ENCODE data around the gene PDIA2.
"Not testable (repeated sequence)": the region's sequence is repeated elsewhere in the genome, so short reads cannot be mapped to it uniquely, and the experiment has no call there.

Gene PDIA2

GRCh38 chr16:263944-264343 lies 19.0 kb upstream of the PDIA2 start:
- no peak for DNase-seq (ENCODE audit: low spot score)

GRCh38 chr16:264440-264951 lies 18.5 kb upstream of the PDIA2 start:
- no peak for DNase-seq (ENCODE audit: low spot score)

- no peak for DNase-seq (ENCODE audit: low spot score)
Observed at GRCh38 chr16:265002-265529, 17.9 kb upstream of the PDIA2 start.

- no peak for DNase-seq (ENCODE audit: low spot score)
Observed at GRCh38 chr16:265711-266110, 17.3 kb upstream of the PDIA2 start.

- DNase-seq (ENCODE audit: low spot score) = no peak
Observed at GRCh38 chr16:266258-267164, 16.5 kb upstream of the PDIA2 start.

- not testable (repeated sequence) for DNase-seq (ENCODE audit: low spot score)
Observed at GRCh38 chr16:267562-267961, 15.4 kb upstream of the PDIA2 start.

GRCh38 chr16:268141-269053 lies 14.6 kb upstream of the PDIA2 start:
- DNase-seq (ENCODE audit: low spot score) = no peak

- no peak for DNase-seq (ENCODE audit: low spot score)
Observed at GRCh38 chr16:269061-269796, 13.7 kb upstream of the PDIA2 start.

- DNase-seq (ENCODE audit: low spot score) = no peak
Observed at GRCh38 chr16:270381-271255, 12.3 kb upstream of the PDIA2 start.

- no peak for DNase-seq (ENCODE audit: low spot score)
Observed at GRCh38 chr16:272633-273546, 10.1 kb upstream of the PDIA2 start.

GRCh38 chr16:273547-274421 lies 9.2 kb upstream of the PDIA2 start:
- DNase-seq (ENCODE audit: low spot score) = no peak

GRCh38 chr16:275041-275641 lies 7.8 kb upstream of the PDIA2 start:
- no peak for DNase-seq (ENCODE audit: low spot score)

- DNase-seq (ENCODE audit: low spot score) = no peak
Observed at GRCh38 chr16:275786-276232, 7.2 kb upstream of the PDIA2 start, which contains the start of gene RGS11. Gene RGS11, minus strand, starts transcription at chr16:275944. Its CDS starts 33 bp downstream, at chr16:275911.

GRCh38 chr16:276426-277077 lies 6.4 kb upstream of the PDIA2 start:
- no peak for DNase-seq (ENCODE audit: low spot score)

- no peak for DNase-seq (ENCODE audit: low spot score)
Observed at GRCh38 chr16:278863-279366, 4.0 kb upstream of the PDIA2 start.

GRCh38 chr16:279531-279930 lies 3.4 kb upstream of the PDIA2 start:
- no peak for DNase-seq (ENCODE audit: low spot score)

GRCh38 chr16:280005-280460 lies 2.9 kb upstream of the PDIA2 start:
- DNase-seq (ENCODE audit: low spot score) = no peak
